Activated CD8-positive, alpha-beta memory T cell treated with anti-CD3 and anti-CD28 coated beads, Interleukin-2, amount 50 U/mL, for 4 hours (primary cell): ENCODE results near the gene NAMPT.
"Not testable (repeated sequence)": the region's sequence is repeated elsewhere in the genome, so short reads cannot be mapped to it uniquely, and the experiment has no call there.

Experiments used
- DNase-seq: peaks from one replicate; pipeline ENCODE4 v3.0.0-alpha.2; 2020

NAMPT gene

DNA sequence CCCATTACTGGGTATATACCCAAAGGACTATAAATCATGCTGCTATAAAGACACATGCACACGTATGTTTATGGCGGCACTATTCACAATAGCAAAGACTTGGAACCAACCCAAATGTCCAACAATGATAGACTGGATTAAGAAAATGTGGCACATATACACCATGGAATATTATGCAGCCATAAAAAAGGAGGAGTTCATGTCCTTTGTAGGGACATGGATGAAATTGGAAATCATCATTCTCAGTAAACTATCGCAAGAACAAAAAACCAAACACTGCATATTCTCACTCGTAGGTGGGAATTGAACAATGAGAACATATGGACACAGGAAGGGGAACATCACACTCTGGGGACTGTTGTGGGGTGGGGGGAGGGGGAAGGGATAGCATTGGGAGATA, 13.8 kb upstream of the NAMPT start:
- not testable (repeated sequence) for DNase-seq

DNA sequence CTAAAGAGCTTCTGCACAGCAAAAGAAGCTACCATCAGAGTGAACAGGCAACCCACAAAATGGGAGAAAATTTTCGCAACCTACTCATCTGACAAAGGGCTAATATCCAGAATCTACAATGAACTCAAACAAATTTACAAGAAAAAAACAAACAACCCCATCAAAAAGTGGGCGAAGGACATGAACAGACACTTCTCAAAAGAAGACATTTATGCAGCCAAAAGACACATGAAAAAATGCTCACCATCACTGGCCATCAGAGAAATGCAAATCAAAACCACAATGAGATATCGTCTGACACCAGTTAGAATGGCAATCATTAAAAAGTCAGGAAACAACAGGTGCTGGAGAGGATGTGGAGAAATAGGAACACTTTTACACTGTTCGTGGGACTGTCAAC, 13.4 kb upstream of the NAMPT start:
- DNase-seq, result not testable (repeated sequence)

DNA sequence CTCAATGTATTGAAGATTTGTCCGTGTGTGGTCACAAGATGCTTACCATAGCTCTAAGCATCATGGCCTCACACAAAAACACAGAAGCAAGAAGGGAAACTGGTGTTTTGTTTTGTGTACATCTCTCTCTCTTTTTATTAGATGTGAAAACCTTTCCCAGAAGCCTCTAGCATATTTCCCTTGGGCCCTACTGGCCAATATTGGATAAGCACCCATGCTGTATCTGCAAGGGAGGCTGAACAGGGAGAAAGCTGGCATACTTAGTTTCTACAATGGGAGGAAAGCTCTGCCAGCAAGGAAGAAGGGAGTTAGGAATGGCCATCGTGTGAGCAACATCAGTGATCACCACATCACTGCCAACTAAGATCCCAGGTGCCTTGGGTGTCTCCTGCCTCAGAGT, 9.6 kb upstream of the NAMPT start:
- DNase-seq, result no peak

DNA sequence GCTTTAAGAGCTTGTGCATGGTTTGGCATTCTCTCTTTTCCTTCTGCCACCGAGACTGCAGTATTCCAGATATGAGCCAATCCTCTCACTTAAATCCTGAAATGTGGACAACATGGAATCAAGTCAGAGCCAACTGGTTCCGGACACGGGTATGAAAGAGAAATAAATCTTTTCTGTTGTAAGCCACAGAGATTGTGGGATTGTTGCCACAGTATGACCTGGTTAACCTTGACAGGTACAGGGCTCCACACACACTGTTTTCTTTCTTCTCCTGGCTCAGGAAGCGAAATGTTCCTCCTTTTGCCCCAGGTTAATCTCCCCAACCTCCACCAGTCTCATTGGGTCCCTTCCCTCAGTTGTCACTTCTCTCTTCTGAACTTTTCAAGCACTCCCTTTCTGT, 6.5 kb upstream of the NAMPT start:
- no peak for DNase-seq

DNA sequence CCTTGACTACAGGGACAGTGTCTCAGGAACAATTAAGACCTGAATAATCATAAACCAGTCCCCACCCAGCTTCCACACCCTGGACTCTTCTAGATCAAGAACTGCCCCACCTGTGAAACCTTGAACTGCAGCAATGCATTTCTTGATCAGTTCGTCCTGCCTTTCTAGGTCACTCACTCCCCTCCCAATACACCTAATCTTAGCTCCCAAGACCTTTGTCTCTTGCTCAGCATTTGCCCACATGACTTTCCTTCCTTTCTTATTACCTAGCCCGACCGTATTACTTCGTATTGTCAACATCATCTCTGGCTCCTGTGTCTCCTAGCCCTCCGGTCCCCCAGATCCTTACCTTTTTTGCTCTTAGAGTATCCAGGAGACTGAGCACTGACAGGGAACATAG, 5.5 kb upstream of the NAMPT start:
- no peak for DNase-seq

DNA sequence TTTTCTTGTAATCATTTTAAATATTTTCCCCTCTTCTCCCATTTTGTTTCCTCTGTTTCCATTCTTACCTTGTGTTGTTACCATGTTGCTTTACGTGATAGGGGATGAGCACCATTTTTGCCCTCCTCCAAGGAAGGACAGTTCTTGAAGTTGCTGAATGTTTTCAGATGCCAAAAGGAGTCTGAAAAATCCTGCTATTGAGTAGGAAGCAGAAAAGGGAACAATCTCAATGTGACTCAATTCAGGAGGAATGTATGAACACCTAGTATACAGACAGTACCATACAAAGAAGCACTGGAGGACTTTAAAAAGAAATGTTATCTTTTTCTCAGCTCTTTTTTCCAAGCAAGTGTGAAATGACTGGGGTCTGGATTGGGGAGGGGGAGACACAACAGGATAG, 5.1 kb upstream of the NAMPT start:
- DNase-seq, result no peak

DNA sequence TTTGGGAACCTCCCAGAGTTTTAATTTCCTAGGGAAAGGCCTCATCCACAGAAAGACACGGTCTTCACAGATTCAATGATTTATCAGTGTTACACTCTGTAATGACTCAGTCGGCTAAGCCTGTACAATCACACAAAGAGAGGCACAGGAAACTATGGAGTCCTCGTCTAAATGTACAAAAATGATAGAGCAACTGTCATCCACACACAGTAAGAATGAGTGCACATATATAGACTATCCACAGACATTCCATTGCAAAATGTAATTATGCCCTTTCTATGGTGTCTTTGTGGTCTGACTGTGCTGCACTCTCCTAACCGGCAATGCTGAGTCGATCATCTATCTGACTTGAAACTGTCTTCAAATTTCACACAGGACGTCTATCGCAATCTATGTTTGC, 3.5 kb upstream of the NAMPT start:
- no peak for DNase-seq

DNA sequence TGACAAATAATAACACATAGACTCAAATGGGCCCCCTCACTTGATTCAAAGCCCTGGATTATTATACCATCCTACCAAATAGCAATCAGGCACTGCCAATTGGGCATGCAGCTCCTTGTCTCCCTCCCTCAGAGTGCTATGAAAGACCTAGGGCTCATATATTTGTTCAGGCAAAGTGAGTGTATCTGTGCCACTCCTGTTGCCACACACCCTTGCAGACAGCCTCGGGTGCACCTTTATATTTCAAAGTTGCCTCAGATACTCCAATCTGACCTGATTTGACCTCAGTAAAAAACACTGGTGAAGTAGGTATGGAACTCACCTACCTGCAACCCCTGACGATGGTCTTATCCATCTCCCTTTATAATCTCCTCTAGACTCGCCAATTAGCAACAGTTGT, 3.0 kb upstream of the NAMPT start:
- DNase-seq, result no peak

DNA sequence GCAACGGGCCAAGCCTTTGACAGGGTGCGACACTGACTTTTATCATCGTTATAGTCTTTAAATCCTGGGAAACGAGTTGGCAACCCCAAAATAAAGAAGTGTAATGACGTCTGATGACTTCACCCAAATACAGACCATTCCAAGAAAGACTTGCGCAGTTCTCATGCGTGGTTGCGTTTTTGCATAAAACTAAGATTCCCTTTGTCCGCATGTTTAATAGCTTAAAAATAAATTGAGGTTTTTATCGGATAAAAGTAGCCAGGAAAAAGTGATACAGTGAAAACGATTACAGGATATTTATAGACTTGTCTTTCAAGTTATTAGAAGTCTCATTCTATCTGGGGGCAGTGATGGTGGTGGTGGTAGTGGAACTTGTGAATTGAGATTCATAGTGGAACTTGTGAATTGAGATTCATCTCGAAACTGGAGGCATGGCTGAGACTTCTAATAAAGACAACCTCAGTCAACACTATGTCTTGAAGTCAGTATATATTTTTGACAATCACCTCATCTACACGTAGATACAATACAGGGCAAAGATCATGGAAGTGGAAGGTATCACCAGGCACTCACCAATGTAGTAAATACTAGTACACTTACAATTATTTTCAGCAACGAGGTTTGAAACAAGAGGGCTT, 1.2 kb upstream of the NAMPT start:
- DNase-seq, result no peak

DNA sequence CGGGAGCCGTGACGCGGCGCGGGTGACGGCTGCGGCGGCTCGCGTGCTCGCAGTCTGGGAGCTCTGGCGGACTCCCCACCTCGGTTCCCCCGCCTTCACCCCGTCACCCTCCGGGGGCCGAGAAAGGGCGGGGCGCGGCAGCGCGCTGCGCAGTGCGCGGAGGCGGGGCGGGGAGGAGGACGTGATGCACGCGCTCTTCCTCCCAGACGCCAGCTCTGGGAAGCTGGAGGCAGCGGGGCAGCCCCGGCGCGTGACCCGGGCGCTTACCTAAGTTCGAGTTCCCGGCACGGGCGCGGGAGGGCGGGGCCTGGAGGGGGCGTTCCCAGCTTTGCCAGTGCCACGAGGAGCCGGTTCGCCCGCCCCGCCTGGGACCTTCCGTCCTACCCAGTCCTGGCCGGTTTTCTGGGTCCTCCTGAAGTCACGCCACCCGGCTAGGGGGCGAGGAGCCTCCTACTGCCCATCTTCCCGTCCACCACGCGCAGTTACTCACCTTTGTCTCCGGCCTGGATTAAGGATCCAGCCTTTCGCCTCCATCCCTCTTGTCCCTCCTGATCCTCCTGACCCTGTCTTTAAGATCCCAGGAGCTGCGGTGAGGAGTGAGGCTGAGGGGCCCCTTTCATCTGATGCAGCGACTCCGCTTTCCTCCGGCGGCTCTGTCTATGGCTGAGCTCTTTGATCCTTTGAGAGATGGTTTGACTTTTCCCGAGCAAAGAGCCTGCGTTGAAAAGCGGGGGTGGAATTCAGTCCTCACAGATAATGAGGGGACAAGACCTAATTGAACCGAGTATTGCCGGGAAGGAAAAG, 470 bp upstream of the NAMPT start:
- DNase-seq, result peak; percentile 99

DNA sequence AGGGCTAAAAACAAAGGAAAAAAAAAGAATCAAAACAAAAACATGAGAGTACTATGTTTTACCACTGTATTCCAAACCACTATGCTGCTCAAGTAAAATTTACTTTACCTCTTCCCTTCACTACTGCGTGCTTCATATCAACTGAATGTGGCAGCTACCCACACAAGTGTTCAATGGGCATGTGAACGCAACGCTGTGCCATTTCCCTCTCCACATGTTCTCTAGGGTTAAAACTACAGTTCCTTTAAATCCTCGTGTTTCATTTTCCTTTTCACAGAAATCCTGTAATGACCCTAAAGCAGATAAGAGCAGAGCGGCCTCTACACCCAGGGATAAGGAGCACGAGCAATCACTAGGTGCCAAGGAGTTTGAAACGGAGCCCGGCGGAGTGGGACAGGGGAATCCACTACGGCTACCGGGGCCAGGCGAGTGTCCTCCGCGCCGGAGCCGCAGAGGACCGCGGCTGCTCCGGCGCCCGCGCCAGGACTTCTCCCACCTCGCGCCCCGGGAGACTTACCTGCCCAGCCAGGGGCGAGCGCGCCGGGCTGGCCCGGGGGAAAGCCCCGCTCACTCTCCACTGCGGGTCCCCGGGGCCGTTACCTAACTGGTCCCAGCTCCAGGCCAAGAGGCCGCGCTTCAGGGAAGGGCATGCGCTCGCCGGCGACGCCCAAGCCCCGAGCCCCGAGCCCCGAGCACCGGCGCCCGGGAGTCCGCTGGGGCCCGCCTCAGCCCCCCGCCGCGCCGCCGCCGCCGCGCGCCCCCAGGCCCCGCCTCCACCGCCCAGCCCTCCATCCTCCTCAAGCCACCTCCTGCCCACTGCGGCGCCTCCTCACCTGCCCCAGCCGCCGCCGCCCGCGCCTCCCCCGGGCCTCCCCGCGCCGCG, 711 bp downstream of the NAMPT start:
- DNase-seq, result peak; percentile 59

DNA sequence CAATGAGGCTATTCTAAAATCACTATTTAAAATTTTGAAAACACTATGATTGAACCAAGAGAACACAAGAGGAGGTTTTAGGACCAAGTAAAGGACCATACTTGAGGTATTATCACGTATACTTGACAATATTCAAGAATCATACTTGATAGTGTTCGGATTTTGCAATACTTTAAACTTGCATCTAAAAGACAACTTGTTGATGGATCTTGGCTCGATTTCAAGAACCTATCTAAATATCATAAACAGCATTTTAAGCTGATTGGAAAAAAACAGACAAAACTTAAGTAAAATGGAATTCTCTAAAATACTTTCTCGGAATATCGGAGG, 1.3 kb downstream of the NAMPT start:
- no peak for DNase-seq

DNA sequence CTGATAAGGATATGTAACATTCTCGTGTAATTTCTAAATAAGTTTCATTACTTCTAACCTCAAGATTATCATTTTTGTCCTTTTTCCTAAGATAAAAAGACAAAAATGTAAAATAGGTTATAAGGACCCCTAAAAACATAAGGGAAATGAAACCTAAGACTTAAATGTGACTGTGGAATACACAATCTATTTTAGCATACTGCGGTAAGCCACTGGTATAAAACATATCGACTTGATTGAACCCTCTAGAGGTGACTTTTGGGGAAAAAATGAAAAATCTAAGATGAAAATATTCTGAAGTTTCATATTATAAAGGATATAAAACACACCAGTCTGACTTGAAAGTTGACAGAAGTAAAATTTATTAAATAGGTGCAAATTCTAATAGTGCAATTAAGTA, 1.9 kb downstream of the NAMPT start:
- DNase-seq, result no peak

DNA sequence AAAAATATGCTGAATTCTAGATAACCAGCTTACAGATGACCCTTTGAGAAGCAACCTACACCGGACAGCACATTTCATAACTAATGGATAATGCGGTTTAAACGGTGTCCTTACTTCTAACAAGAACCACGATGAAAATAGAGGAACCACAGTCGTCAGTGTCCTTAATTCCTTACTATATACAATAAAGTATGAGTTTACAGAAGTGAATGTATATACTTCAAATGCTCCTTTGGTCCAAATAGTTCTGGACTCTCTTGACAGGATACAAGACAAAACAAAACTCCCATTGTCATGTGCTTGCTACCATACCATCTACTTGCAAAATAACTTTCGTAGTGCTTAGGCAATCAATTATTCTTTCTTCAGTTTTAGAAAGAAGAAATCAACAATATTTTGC, 2.4 kb downstream of the NAMPT start:
- no peak for DNase-seq

DNA sequence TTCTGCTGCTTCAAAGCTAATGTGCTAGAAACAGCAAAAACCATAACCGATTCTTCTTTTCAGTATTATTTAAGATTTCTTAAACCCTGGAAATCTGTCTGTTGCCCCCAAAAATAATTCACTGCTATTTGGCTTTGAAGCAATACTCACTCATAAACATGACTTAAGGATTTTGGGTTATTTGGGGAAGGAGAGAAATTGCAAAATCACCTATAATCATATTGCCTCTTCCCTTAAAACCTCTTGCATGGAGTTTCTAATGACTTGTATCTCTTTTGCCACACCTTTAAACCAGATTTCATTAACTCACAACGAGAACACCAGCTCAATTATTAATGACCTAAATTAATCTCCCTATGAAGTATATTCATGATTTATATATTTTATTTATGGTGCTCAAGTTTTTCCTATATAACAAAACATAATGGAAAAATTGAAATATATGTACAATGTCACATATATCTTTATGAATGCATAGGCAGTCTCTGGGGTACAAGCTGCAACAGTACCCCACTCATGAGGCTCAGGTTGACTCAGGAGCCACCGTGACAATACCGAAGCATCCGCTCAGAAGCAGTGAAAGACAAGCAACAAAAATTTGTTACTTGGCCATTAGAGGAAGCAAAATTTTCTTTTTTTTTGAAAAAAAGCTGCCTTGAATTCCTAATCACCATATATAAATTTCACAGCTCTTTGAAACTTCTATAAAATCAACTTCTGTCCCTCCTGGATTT, 3.0 kb downstream of the NAMPT start:
- DNase-seq, result no peak

DNA sequence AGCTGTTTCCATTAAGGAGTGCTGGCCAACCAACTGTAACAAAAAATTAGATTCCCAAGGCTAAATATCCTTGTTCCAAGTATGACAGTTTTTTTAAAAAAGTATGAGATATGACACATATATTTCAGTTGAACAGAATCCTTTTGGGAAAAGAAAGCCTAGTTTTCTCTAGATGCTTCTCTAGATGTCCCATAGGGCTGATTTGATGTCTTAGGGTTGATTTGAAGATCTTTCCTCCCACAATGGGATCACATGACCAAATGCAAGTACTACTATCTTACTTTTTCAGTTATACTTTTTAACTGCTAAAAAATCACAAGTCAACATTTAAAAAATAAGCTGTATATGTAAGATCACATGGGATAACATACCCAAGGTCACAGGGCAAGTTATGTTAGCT, 3.7 kb downstream of the NAMPT start:
- DNase-seq, result no peak

DNA sequence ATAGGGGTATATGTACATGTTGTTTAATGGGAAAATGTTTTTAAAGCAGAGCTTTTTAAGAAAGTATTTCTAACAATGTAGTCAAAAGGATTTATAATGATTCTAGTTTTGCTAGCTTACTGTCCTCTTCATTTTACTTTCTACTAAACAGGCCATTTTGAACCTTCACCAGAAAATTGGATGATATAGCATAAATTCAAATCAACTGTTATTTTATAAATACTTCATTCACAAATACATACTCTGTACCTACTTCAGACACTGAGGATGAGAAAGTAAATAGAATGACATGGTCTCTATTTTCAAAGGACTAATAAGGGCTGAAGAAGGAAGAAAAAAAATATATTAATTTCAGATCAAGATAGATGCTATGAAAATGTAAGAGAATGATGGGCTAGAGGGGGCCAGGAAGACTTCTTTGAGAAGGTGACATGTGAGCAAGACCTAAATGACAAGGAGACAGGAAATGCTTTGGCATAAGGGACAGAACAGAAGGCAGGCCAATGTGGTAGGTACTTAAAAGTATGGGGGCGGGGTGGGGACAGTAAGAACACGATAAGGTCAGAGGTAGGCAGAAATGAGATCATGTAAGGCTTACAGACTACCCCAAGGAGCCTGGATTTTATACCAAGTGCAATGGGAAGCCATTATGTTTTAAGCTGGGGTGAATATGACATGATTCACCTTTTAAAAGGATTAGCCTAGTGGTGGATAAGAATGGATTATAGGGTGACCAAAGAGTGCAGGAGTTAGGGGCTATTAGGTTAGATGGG, 5.2 kb downstream of the NAMPT start:
- no peak for DNase-seq

DNA sequence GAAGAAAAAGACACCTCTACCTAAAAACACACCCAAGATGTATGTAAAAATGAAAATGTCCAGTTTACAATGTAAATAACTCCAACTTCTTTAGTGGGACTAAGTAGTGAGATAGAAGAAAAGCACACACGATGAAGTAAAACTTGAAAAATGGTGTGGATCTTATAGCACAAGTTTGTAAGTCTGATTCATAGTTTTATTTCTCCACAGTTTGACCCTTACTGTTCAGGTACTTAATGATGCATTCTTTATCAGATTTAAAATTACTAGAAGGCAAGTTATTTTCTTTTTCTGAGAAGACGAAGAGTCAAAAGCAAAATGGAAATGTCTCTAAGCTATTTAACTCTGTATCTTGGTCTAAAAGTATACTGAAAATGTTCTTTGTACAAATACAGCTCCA, 6.1 kb downstream of the NAMPT start:
- no peak for DNase-seq

DNA sequence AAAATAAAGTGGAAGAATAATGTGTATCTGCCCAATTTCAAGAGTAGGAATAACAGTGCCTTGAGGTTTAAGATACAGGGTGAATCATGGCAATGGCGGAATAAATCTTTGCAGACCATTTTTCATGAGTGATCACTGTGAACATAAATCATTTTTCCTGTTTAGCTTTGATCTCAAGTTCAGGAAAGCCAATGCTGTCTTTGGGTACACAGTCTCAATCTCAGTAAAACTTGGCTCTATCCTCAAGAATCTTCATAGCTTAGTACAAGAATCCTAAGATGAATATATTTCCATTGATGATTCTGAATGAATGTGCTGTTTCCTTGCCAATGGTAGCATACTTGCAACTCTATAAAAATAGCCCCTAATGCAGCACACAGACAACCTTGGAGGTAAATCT, 6.8 kb downstream of the NAMPT start:
- DNase-seq, result no peak

DNA sequence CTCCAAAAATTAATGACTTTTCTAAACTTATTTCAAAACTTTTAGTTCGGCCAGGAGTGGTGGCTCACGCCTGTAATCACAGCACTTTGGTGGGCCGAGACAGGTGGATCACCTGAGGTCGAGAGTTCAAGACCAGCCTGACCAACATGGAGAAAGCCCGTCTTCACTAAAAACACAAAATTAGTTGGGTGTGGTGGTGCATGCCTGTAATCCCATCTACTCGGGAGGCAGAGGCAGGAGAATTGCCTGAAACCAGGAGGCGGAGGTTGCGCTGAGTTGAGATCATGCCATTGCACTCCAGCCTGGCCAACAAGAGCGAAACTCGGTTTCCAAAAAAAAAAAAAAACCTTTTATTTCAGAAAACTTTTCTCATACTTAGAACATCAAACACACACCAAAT, 8.3 kb downstream of the NAMPT start:
- DNase-seq, result no peak

DNA sequence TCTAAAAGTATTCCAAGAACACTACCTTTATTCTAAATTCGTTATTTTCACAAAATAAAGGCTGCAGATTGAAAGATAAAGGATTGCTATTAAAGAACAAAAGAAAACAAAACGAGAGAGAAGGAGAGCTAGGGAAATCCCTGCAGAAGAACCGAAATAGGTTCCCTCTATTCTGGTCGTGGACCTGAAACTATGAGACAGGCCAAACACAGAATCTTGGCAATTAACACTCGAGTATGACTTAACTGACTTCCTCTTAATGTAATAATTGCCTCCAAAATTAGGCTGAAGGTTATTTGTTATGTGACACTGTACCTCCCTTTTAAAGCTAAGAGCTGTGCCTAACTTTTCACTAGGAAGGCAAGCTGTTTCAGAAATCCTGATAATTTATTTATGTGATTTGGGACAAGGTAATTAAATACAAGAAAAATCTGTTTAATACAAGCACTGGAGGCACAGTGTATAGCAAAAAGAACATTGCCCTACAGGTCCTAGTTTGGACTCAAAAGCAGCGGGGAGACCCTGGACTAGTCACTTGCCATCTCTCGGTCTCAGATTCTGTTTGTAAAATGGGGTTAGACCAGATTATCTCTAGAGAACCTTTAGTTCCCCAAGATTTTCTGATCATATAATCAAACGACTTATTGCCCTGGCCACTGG, 11.6 kb downstream of the NAMPT start:
- DNase-seq, result no peak
